GM21447 (cell line): Measurements from ENCODE around the gene NCL.

Source experiments
- ATAC-seq: cut with Tn5 transposase; IDR thresholded peaks from one replicate; pipeline ENCODE4 v1.9.1; 2021; ENCODE audit not compliant: unreplicated experiment

NCL gene

GRCh38 chr2:231463698-231464575 is at the start of gene NCL:
TSS of gene NCL (minus strand) at chr2:231464484. CDS start at chr2:231464353, 131 bp downstream.
- peak; percentile 84 for ATAC-seq

- ATAC-seq = no peak
Observed at GRCh38 chr2:231513746-231514224, 49.5 kb upstream of the NCL start.

GRCh38 chr2:231512222-231512621 is 47.9 kb upstream of the NCL start:
- no peak for ATAC-seq

GRCh38 chr2:231503766-231504165 is 39.5 kb upstream of the NCL start:
- ATAC-seq = no peak

GRCh38 chr2:231502596-231502995 is 38.3 kb upstream of the NCL start:
- ATAC-seq = no peak

- ATAC-seq = no peak
Observed at GRCh38 chr2:231497651-231498050, 33.4 kb upstream of the NCL start.

- no peak for ATAC-seq
Observed at GRCh38 chr2:231494669-231495068, 30.4 kb upstream of the NCL start.

GRCh38 chr2:231490801-231491200 is 26.5 kb upstream of the NCL start:
- ATAC-seq = no peak

- no peak for ATAC-seq
Observed at GRCh38 chr2:231489990-231490389, 25.7 kb upstream of the NCL start.

GRCh38 chr2:231488331-231488730 is 24.0 kb upstream of the NCL start:
- no peak for ATAC-seq

- no peak for ATAC-seq
Observed at GRCh38 chr2:231486851-231487596, 22.7 kb upstream of the NCL start.

- ATAC-seq = peak; percentile 34
Observed at GRCh38 chr2:231483398-231484329, 19.4 kb upstream of the NCL start.

- peak; percentile 85 for ATAC-seq
Observed at GRCh38 chr2:231482806-231483391, 18.6 kb upstream of the NCL start.

GRCh38 chr2:231480781-231481180 is 16.5 kb upstream of the NCL start:
- ATAC-seq = no peak

- no peak for ATAC-seq
Observed at GRCh38 chr2:231479455-231479854, 15.2 kb upstream of the NCL start.

GRCh38 chr2:231476920-231477319 is 12.6 kb upstream of the NCL start:
- no peak for ATAC-seq

- ATAC-seq = no peak
Observed at GRCh38 chr2:231475965-231476364, 11.7 kb upstream of the NCL start.

GRCh38 chr2:231472816-231473215 is 8.5 kb upstream of the NCL start:
- no peak for ATAC-seq

GRCh38 chr2:231470246-231470900 is 6.1 kb upstream of the NCL start:
- no peak for ATAC-seq

- no peak for ATAC-seq
Observed at GRCh38 chr2:231469583-231469950, 5.3 kb upstream of the NCL start.
